K562 (cell line): Measurements from ENCODE around the gene POLRMT. TPM values are rescaled to one million over a fixed set of nuclear protein-coding genes. Genes with fewer than 3 reads are reported as not detected.

Experiments used
- CGGBP1 ChIP-seq: fragments of 250-450 bp; sonication (Bioruptor Pico); IDR thresholded peaks from 2 replicates; pipeline ENCODE4 v1.9.0; 2021; ENCODE audit warnings: mild to moderate bottlenecking
- GTF2F1 ChIP-seq: IDR thresholded peaks from 2 replicates; pipeline ENCODE4 v1.6.1; 2011; ENCODE audit warnings: low read depth, low read length, improper control_type of control experiment
- MTA3 ChIP-seq: fragments of 450-650 bp; formaldehyde crosslinking; IDR thresholded peaks from 2 replicates; pipeline ENCODE4 v1.6.1; 2017; ENCODE audit warnings: mild to moderate bottlenecking, borderline replicate concordance
- MTF1 ChIP-seq: fragments of 250-450 bp; sonication (Bioruptor Pico); IDR thresholded peaks from 2 replicates; pipeline ENCODE4 v1.9.0; 2021; ENCODE audit warnings: moderate library complexity, mild to moderate bottlenecking, inconsistent platforms, borderline replicate concordance
- SMC3 ChIP-seq: conservative IDR thresholded peaks from 2 replicates; pipeline ENCODE4 v1.6.1; 2011; ENCODE audit warnings: low read depth, low read length, improper control_type of control experiment; ENCODE audit not compliant: insufficient read depth
- ZMIZ1 ChIP-seq, 2 experiments: fragments of 150-350 bp in 1 of 2; IDR thresholded peaks; 2 replicates each; pipeline ENCODE4 v1.6.1; 2012 to 2016; ENCODE audit warnings: low read depth in 2 of 2, low read length in 2 of 2, mild to moderate bottlenecking in 1 of 2, moderate library complexity in 1 of 2
- ZNF184 ChIP-seq: sonication (generic); formaldehyde crosslinking; IDR thresholded peaks from 2 replicates; pipeline ENCODE4 v1.5.0; 2020; ENCODE audit warnings: missing genetic modification reagents
- ZNF282 ChIP-seq: sonication (generic); formaldehyde crosslinking; IDR thresholded peaks from 2 replicates; pipeline ENCODE4 v1.8.1; 2023; ENCODE audit warnings: missing genetic modification reagents
- polyA plus RNA-seq, 8 experiments: library from polyadenylated mRNA; depleted of rRNA in 4 of 8; stranded (reverse) in 5 of 8; unstranded in 3 of 8; fragments of >200 nt; fragmentation: Nextera tagmentation in 2 of 8; fragmentation: Illumina TruSeq in 1 of 8; extraction: Ambion mirVana in 2 of 8; extraction: Trizol in 1 of 8; gene quantifications; 2 replicates each; pipeline versions ENCODE4 v1.2.1 to v1.2.3, GENCODE V29; 2011 to 2014; ENCODE audit warnings: inconsistent platforms in 1 of 8, missing spikeins in 1 of 8
- total RNA-seq, 7 experiments: library from RNA; depleted of rRNA in 6 of 7; stranded (reverse); fragments of >200 nt in 6 of 7; fragmentation: Illumina TruSeq in 2 of 7; extraction: Trizol in 2 of 7; gene quantifications; 2 replicates each; pipeline versions ENCODE4 v1.2.1 to v1.2.3, GENCODE V29; 2011 to 2021; ENCODE audit warnings: low replicate concordance in 1 of 7
- TF ChIP-seq, protein P1 (sequence below): fragments of 200-800 bp; sonication (Bioruptor generic); IDR thresholded peaks from 2 replicates; pipeline ENCODE4 v1.6.1; 2017; ENCODE audit warnings: missing genetic modification characterization, missing compliant biosample characterization

POLRMT gene
- total and polyA plus RNA-seq, 9 of the 15 experiments (the other 6 are each of a cell fraction or from before 2014, with no cell fraction given): 30.3 to 144 (median 68.0) TPM

DNA sequence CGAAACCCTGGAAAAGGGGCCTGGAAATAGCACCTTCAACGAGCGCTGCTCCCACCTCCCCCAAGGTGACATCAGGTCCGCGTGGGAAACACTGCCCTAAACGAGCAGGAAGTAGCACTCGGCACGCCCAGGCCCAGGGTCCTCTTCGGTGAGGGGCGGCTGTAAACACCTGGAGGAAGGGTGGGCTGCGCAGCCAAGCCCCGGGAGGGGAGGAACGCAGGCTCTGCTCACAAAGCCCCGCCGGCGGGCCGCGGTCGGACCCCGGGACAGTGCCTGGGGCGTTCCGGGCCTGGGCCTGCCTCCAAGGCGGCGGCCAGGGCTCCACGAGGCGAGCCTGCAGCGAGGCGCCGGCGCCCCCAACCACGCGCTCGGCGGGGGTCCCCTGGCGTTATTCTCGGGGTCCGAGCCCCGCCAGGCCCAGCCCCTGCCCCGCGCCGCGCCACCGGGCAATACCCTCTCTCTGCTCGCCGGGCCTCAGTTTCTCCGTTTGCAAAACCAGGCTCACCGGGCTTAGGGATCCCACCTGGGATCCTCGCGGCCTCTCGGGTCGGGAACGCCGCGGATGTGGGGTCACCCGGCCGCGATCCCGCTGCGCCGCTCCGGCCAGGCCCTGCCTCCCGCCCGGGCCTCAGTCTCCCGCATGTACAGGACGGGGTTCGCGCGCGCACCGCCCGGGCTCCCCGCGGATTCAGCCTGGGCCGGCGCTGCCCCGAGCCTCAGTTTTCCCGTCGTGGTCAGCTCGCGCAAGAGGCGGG is 29.0 kb upstream of the POLRMT start (continued):
- TF ChIP-seq CGGBP1 (no peak), ZMIZ1 (IDR thresholded peaks at IDR 0.05; ENCODE audit: low read depth in 2 of 2, low read length in 2 of 2) (0 out of 4 replicates have a peak, but pooled peaks of 1 of the 2 experiments have one; percentile 25), ZNF184 (CRISPR knock-in tag) (no peak), SMC3 (no peak), MTA3 (no peak), MTF1 (CRISPR knock-in tag) (no peak), GTF2F1 (no peak), ZNF282 (CRISPR knock-in tag) (no peak; the same call in 1 of the 2 replicates)
- TF ChIP-seq, protein P1, sequence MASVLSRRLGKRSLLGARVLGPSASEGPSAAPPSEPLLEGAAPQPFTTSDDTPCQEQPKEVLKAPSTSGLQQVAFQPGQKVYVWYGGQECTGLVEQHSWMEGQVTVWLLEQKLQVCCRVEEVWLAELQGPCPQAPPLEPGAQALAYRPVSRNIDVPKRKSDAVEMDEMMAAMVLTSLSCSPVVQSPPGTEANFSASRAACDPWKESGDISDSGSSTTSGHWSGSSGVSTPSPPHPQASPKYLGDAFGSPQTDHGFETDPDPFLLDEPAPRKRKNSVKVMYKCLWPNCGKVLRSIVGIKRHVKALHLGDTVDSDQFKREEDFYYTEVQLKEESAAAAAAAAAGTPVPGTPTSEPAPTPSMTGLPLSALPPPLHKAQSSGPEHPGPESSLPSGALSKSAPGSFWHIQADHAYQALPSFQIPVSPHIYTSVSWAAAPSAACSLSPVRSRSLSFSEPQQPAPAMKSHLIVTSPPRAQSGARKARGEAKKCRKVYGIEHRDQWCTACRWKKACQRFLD (CRISPR knock-in tag): no peak
